Measurements from ENCODE around the gene ZRANB2.

The ZRANB2 gene

GRCh38 chr1:71087713-71088112 lies 6.9 kb upstream of the ZRANB2 start:
- no peak for DNase-seq (ENCODE audit: low read depth)
- no peak overlapping the region for H3K4me3 ChIP-seq (ENCODE audit: low read depth, low read length)
- no peak for TF ChIP-seq CTCF (IDR thresholded peaks at IDR 0.05; ENCODE audit: low read depth, low read length, missing control alignments)

GRCh38 chr1:71087060-71087459 lies 6.2 kb upstream of the ZRANB2 start:
- no peak for TF ChIP-seq CTCF (IDR thresholded peaks at IDR 0.05; ENCODE audit: low read depth, low read length, missing control alignments)
- DNase-seq (ENCODE audit: low read depth), result no peak
- no peak overlapping the region for H3K4me3 ChIP-seq (ENCODE audit: low read depth, low read length)

- no peak overlapping the region for H3K4me3 ChIP-seq (ENCODE audit: low read depth, low read length)
- no peak for DNase-seq (ENCODE audit: low read depth)
- TF ChIP-seq CTCF (IDR thresholded peaks at IDR 0.05; ENCODE audit: low read depth, low read length, missing control alignments), result no peak
Measured at GRCh38 chr1:71086331-71086730, 5.5 kb upstream of the ZRANB2 start.

GRCh38 chr1:71083271-71083670 lies 2.4 kb upstream of the ZRANB2 start:
- DNase-seq (ENCODE audit: low read depth), result no peak
- TF ChIP-seq CTCF (IDR thresholded peaks at IDR 0.05; ENCODE audit: low read depth, low read length, missing control alignments), result no peak
- no peak overlapping the region for H3K4me3 ChIP-seq (ENCODE audit: low read depth, low read length)

- DNase-seq (ENCODE audit: low read depth), result no peak
- peak overlapping the region; percentile 80 for H3K4me3 ChIP-seq (ENCODE audit: low read depth, low read length)
- TF ChIP-seq CTCF (IDR thresholded peaks at IDR 0.05; ENCODE audit: low read depth, low read length, missing control alignments), result no peak
Measured at GRCh38 chr1:71081697-71082080, 854 bp upstream of the ZRANB2 start.

GRCh38 chr1:71080230-71080738 lies 551 bp downstream of the ZRANB2 start:
- peak overlapping the region; percentile 80 for H3K4me3 ChIP-seq (ENCODE audit: low read depth, low read length)
- TF ChIP-seq CTCF (IDR thresholded peaks at IDR 0.05; ENCODE audit: low read depth, low read length, missing control alignments), result no peak
- DNase-seq (ENCODE audit: low read depth), result no peak

GRCh38 chr1:71074681-71075080 lies 6.2 kb downstream of the ZRANB2 start:
- no peak for TF ChIP-seq CTCF (IDR thresholded peaks at IDR 0.05; ENCODE audit: low read depth, low read length, missing control alignments)
- H3K4me3 ChIP-seq (ENCODE audit: low read depth, low read length), result no peak overlapping the region
- DNase-seq (ENCODE audit: low read depth), result no peak

All from GM12864 (cell line).